ENCODE data around the gene SYCP3.
A peak's percentile ranks its signal among the peaks of the same experiment; 100 is the strongest.
"Not testable (repeated sequence)": the region's sequence is repeated elsewhere in the genome, so short reads cannot be mapped to it uniquely, and the experiment has no call there.

SYCP3 gene

GRCh38 chr12:101710288-101710687 lies 29.0 kb downstream of the SYCP3 start:
- DNase-seq, result no peak

- no peak for DNase-seq
Observed at GRCh38 chr12:101707131-101707782, 32.0 kb downstream of the SYCP3 start.

GRCh38 chr12:101706403-101706802 lies 32.9 kb downstream of the SYCP3 start:
- DNase-seq, result no peak

- DNase-seq, result no peak
Observed at GRCh38 chr12:101703487-101703886, 35.8 kb downstream of the SYCP3 start.

- DNase-seq, result no peak
Observed at GRCh38 chr12:101700299-101700820, 38.9 kb downstream of the SYCP3 start.

- DNase-seq, result no peak
Observed at GRCh38 chr12:101698800-101699347, 40.4 kb downstream of the SYCP3 start.

GRCh38 chr12:101697930-101698799 lies 41.1 kb downstream of the SYCP3 start:
- DNase-seq, result peak; percentile 39 to 69 (median 63)

- DNase-seq, result peak; percentile 69 to 93 (median 90)
Observed at GRCh38 chr12:101697197-101697929, 41.9 kb downstream of the SYCP3 start, which contains the start of gene CHPT1. CHPT1 (plus strand) TSS chr12:101697640; CDS start chr12:101697862, 222 bp downstream.

GRCh38 chr12:101696251-101697196 lies 42.7 kb downstream of the SYCP3 start:
- DNase-seq, result peak in 2 of 3 experiments; percentile 22 to 80

GRCh38 chr12:101695706-101696105 lies 43.6 kb downstream of the SYCP3 start:
- no peak for DNase-seq

- no peak for DNase-seq
Observed at GRCh38 chr12:101694986-101695385, 44.3 kb downstream of the SYCP3 start.

GRCh38 chr12:101694297-101694848 lies 44.9 kb downstream of the SYCP3 start:
- no peak for DNase-seq

- DNase-seq, result no peak
Observed at GRCh38 chr12:101691503-101692096, 47.7 kb downstream of the SYCP3 start.

- DNase-seq, result no peak
Observed at GRCh38 chr12:101690544-101691098, 48.6 kb downstream of the SYCP3 start.

- DNase-seq, result no peak
Observed at GRCh38 chr12:101686176-101686575, 53.1 kb downstream of the SYCP3 start.

- DNase-seq, result no peak
Observed at GRCh38 chr12:101685092-101685491, 54.2 kb downstream of the SYCP3 start.

- not testable (repeated sequence) for DNase-seq
Observed at GRCh38 chr12:101681627-101682026, 57.6 kb downstream of the SYCP3 start.

- no peak for DNase-seq
Observed at GRCh38 chr12:101680647-101681046, 58.6 kb downstream of the SYCP3 start.

GRCh38 chr12:101680240-101680639 lies 59.0 kb downstream of the SYCP3 start:
- no peak for DNase-seq

Measured in NCI-H1417 (cell line).